Measurements from ENCODE around the gene RPS15A. TPM values are rescaled to one million over a fixed set of nuclear protein-coding genes. Genes with fewer than 3 reads are reported as not detected.

The RPS15A gene
- total and polyA plus RNA-seq, 5 donors from 2014 or later: 2,539 to 4,681 (median 3,567) TPM

- H3K4me3 Mint-ChIP-seq: peak overlapping the region in 1 of 4 donors; percentile 71
- peaks cover 23 to 42% (median 39%) of the 10 kb centered on the region in 4 donors for H3K4me1 Mint-ChIP-seq
- Histone ChIP-seq H3K27me3 (ENCODE audit: control insufficient read depth, insufficient read depth, low read length) (no peaks in the 10 kb centered on the region), H3K9me3 (ENCODE audit: control insufficient read depth in 2 of 2, low read length in 2 of 2) (no peaks in the 10 kb centered on the region), H3K27ac (ENCODE audit: insufficient read depth, low read length, poor library complexity, severe bottlenecking) (no peak overlapping the region), H3K4me1 (ENCODE audit: control insufficient read depth, insufficient read depth, low read length, poor library complexity, severe bottlenecking) (peaks cover 32% of the 10 kb centered on the region), H3K4me3 (ENCODE audit: low read depth, low read length) (no peak overlapping the region), H3K36me3 (ENCODE audit: control insufficient read depth, insufficient read depth, low read length) (peaks cover 57% of the 10 kb centered on the region)
- peak overlapping the region in 1 of 3 donors; percentile 44 for H3K27ac Mint-ChIP-seq
- H3K9me3 Mint-ChIP-seq: no peaks in the 10 kb centered on the region
- no peaks in the 10 kb centered on the region for H3K27me3 Mint-ChIP-seq
- H3K36me3 Mint-ChIP-seq: peaks cover 31% of the 10 kb centered on the region
- no peak for DNase-seq
- no peak for ATAC-seq (ENCODE audit: low read depth in 2 of 2)
Observed at GRCh38 chr16:18796377-18796776, 6.2 kb upstream of the RPS15A start.

GRCh38 chr16:18792836-18793433 is 2.8 kb upstream of the RPS15A start:
- peaks cover 51% of the 10 kb centered on the region for H3K36me3 Mint-ChIP-seq
- no peak overlapping the region for H3K27ac ChIP-seq (ENCODE audit: insufficient read depth, low read length, poor library complexity, severe bottlenecking)
- H3K4me3 Mint-ChIP-seq: peak overlapping the region in 2 of 4 donors; percentile 62 to 70
- peaks cover 19% of the 10 kb centered on the region for H3K4me1 ChIP-seq (ENCODE audit: control insufficient read depth, insufficient read depth, low read length, poor library complexity, severe bottlenecking)
- no peaks in the 10 kb centered on the region for H3K9me3 Mint-ChIP-seq
- peaks cover 61% of the 10 kb centered on the region for H3K36me3 ChIP-seq (ENCODE audit: control insufficient read depth, insufficient read depth, low read length)
- no peaks in the 10 kb centered on the region for H3K9me3 ChIP-seq (ENCODE audit: control insufficient read depth in 2 of 2, low read length in 2 of 2)
- H3K4me3 ChIP-seq (ENCODE audit: low read depth, low read length): no peak overlapping the region
- H3K4me1 Mint-ChIP-seq: peaks cover 15 to 37% (median 27%) of the 10 kb centered on the region in 4 donors
- no peak for DNase-seq
- no peaks in the 10 kb centered on the region for H3K27me3 ChIP-seq (ENCODE audit: control insufficient read depth, insufficient read depth, low read length)
- H3K27me3 Mint-ChIP-seq: no peaks in the 10 kb centered on the region
- H3K27ac Mint-ChIP-seq: peak overlapping the region in 1 of 3 donors; percentile 80
- no peak for ATAC-seq (ENCODE audit: low read depth in 2 of 2)

GRCh38 chr16:18789515-18789849 is 652 bp downstream of the RPS15A start:
- DNase-seq (no peak), ATAC-seq (ENCODE audit: low read depth in 2 of 2) (no peak)
- Mint-ChIP-seq H3K4me1 (peaks cover 29 to 59% (median 46%) of the 10 kb centered on the region in 4 donors), H3K9me3 (no peaks in the 10 kb centered on the region), H3K27ac (peak overlapping the region; percentile 95 to 99 (median 97)), H3K36me3 (peaks cover 62% of the 10 kb centered on the region), H3K4me3 (peak overlapping the region; percentile 89 to 99 (median 97)), H3K27me3 (no peaks in the 10 kb centered on the region)
- H3K9me3 ChIP-seq (ENCODE audit: control insufficient read depth in 2 of 2, low read length in 2 of 2): no peaks in the 10 kb centered on the region
- H3K4me3 ChIP-seq (ENCODE audit: low read depth, low read length): peak overlapping the region; percentile 99
- peak overlapping the region; percentile 81 for H3K27ac ChIP-seq (ENCODE audit: insufficient read depth, low read length, poor library complexity, severe bottlenecking)
- peaks cover 48% of the 10 kb centered on the region for H3K4me1 ChIP-seq (ENCODE audit: control insufficient read depth, insufficient read depth, low read length, poor library complexity, severe bottlenecking)
- no peaks in the 10 kb centered on the region for H3K27me3 ChIP-seq (ENCODE audit: control insufficient read depth, insufficient read depth, low read length)
- peaks cover 66% of the 10 kb centered on the region for H3K36me3 ChIP-seq (ENCODE audit: control insufficient read depth, insufficient read depth, low read length)

GRCh38 chr16:18788828-18789514 is 1.2 kb downstream of the RPS15A start:
- H3K4me1 ChIP-seq (ENCODE audit: control insufficient read depth, insufficient read depth, low read length, poor library complexity, severe bottlenecking): peaks cover 52% of the 10 kb centered on the region
- peak overlapping the region; percentile 99 for H3K4me3 ChIP-seq (ENCODE audit: low read depth, low read length)
- no peaks in the 10 kb centered on the region for H3K9me3 Mint-ChIP-seq
- H3K4me3 Mint-ChIP-seq: peak overlapping the region; percentile 89 to 99 (median 97)
- peaks cover 31 to 62% (median 46%) of the 10 kb centered on the region in 4 donors for H3K4me1 Mint-ChIP-seq
- peak in 1 of 3 donors; percentile 41 for DNase-seq
- H3K36me3 ChIP-seq (ENCODE audit: control insufficient read depth, insufficient read depth, low read length): peaks cover 66% of the 10 kb centered on the region
- H3K9me3 ChIP-seq (ENCODE audit: control insufficient read depth in 2 of 2, low read length in 2 of 2): no peaks in the 10 kb centered on the region
- H3K27ac Mint-ChIP-seq: peak overlapping the region; percentile 95 to 99 (median 97)
- peak overlapping the region; percentile 81 for H3K27ac ChIP-seq (ENCODE audit: insufficient read depth, low read length, poor library complexity, severe bottlenecking)
- no peaks in the 10 kb centered on the region for H3K27me3 Mint-ChIP-seq
- no peak for ATAC-seq (ENCODE audit: low read depth in 2 of 2)
- H3K36me3 Mint-ChIP-seq: peaks cover 61% of the 10 kb centered on the region
- no peaks in the 10 kb centered on the region for H3K27me3 ChIP-seq (ENCODE audit: control insufficient read depth, insufficient read depth, low read length)

- peaks cover 60% of the 10 kb centered on the region for H3K36me3 Mint-ChIP-seq
- Histone ChIP-seq H3K27ac (ENCODE audit: insufficient read depth, low read length, poor library complexity, severe bottlenecking) (no peak overlapping the region), H3K4me1 (ENCODE audit: control insufficient read depth, insufficient read depth, low read length, poor library complexity, severe bottlenecking) (peaks cover 55% of the 10 kb centered on the region), H3K9me3 (ENCODE audit: control insufficient read depth in 2 of 2, low read length in 2 of 2) (no peaks in the 10 kb centered on the region), H3K27me3 (ENCODE audit: control insufficient read depth, insufficient read depth, low read length) (no peaks in the 10 kb centered on the region), H3K36me3 (ENCODE audit: control insufficient read depth, insufficient read depth, low read length) (peaks cover 60% of the 10 kb centered on the region), H3K4me3 (ENCODE audit: low read depth, low read length) (peak overlapping the region; percentile 42)
- no peaks in the 10 kb centered on the region for H3K9me3 Mint-ChIP-seq
- ATAC-seq (ENCODE audit: low read depth in 2 of 2) (no peak), DNase-seq (no peak)
- H3K4me3 Mint-ChIP-seq: peak overlapping the region; percentile 56 to 73 (median 67)
- H3K27ac Mint-ChIP-seq: peak overlapping the region; percentile 53 to 84 (median 60)
- H3K4me1 Mint-ChIP-seq: peaks cover 22 to 65% (median 51%) of the 10 kb centered on the region in 4 donors
- H3K27me3 Mint-ChIP-seq: no peaks in the 10 kb centered on the region
Observed at GRCh38 chr16:18784917-18785623, 5.1 kb downstream of the RPS15A start.

- Mint-ChIP-seq H3K27ac (peak overlapping the region; percentile 36 to 84 (median 57)), H3K9me3 (no peaks in the 10 kb centered on the region), H3K27me3 (no peaks in the 10 kb centered on the region), H3K36me3 (peaks cover 50% of the 10 kb centered on the region), H3K4me3 (peak overlapping the region in 3 of 4 donors; percentile 5 to 71 (median 52)), H3K4me1 (peaks cover 22 to 55% (median 44%) of the 10 kb centered on the region in 4 donors)
- H3K4me1 ChIP-seq (ENCODE audit: control insufficient read depth, insufficient read depth, low read length, poor library complexity, severe bottlenecking): peaks cover 51% of the 10 kb centered on the region
- DNase-seq: no peak
- ATAC-seq (ENCODE audit: low read depth in 2 of 2): no peak
- no peaks in the 10 kb centered on the region for H3K27me3 ChIP-seq (ENCODE audit: control insufficient read depth, insufficient read depth, low read length)
- H3K36me3 ChIP-seq (ENCODE audit: control insufficient read depth, insufficient read depth, low read length): peaks cover 60% of the 10 kb centered on the region
- no peaks in the 10 kb centered on the region for H3K9me3 ChIP-seq (ENCODE audit: control insufficient read depth in 2 of 2, low read length in 2 of 2)
- peak overlapping the region; percentile 48 for H3K27ac ChIP-seq (ENCODE audit: insufficient read depth, low read length, poor library complexity, severe bottlenecking)
- H3K4me3 ChIP-seq (ENCODE audit: low read depth, low read length): peak overlapping the region; percentile 2
Observed at GRCh38 chr16:18783430-18784341, 6.4 kb downstream of the RPS15A start.
